Kidney epithelial cell (primary cell): ENCODE results near the gene SUPT4H1. TPM values are rescaled to one million over a fixed set of nuclear protein-coding genes. Genes with fewer than 3 reads are reported as not detected.

Source experiments
- DNase-seq: peaks from one replicate; pipeline ENCODE4 v3.0.0-alpha.2; 2010; ENCODE audit warnings: low read depth
- H3K27me3 ChIP-seq: 2 replicates; pipeline ENCODE4 v1.6.0; 2011; ENCODE audit warnings: low read length; ENCODE audit not compliant: control insufficient read depth, insufficient read depth
- H3K36me3 ChIP-seq: 2 replicates; pipeline ENCODE4 v1.5.1; 2011; ENCODE audit warnings: low read length; ENCODE audit not compliant: control insufficient read depth, insufficient read depth
- H3K4me3 ChIP-seq: 2 replicates; pipeline ENCODE4 v1.5.1; 2011; ENCODE audit warnings: low read depth, mild to moderate bottlenecking, control low read depth, low read length
- CTCF ChIP-seq: IDR thresholded peaks from 2 replicates; pipeline ENCODE4 v1.5.1; 2011; ENCODE audit warnings: mild to moderate bottlenecking, moderate library complexity, low read length, control low read depth, inconsistent platforms; ENCODE audit not compliant: insufficient read depth, poor library complexity, severe bottlenecking
- total RNA-seq: library from RNA; depleted of rRNA; stranded (reverse); fragments of >200 nt; gene quantifications from 2 replicates; pipeline ENCODE4 v1.2.3, GENCODE V29; 2015

The SUPT4H1 gene
- total RNA-seq, 1 donor from 2014 or later: 52.0 TPM

- H3K36me3 ChIP-seq: no peaks in the 10 kb centered on the region
- DNase-seq: no peak
- H3K27me3 ChIP-seq: no peaks in the 10 kb centered on the region
- no peak for TF ChIP-seq CTCF
- H3K4me3 ChIP-seq: no peak overlapping the region
These were observed 30.3 kb upstream of the SUPT4H1 start for GRCh38 chr17:58382108-58382871.

- Histone ChIP-seq H3K4me3 (no peak overlapping the region), H3K36me3 (no peaks in the 10 kb centered on the region), H3K27me3 (no peaks in the 10 kb centered on the region)
- DNase-seq: no peak
- no peak for TF ChIP-seq CTCF
These were observed 29.4 kb upstream of the SUPT4H1 start for GRCh38 chr17:58381124-58382035.

- no peak for DNase-seq
- no peaks in the 10 kb centered on the region for H3K36me3 ChIP-seq
- no peak for TF ChIP-seq CTCF
These were observed 28.5 kb upstream of the SUPT4H1 start for GRCh38 chr17:58380207-58381123.

GRCh38 chr17:58379511-58379824, 27.5 kb upstream of the SUPT4H1 start:
- H3K4me3 ChIP-seq: no peak overlapping the region
- H3K36me3 ChIP-seq: no peaks in the 10 kb centered on the region
- DNase-seq: no peak
- no peak for TF ChIP-seq CTCF
- H3K27me3 ChIP-seq: no peaks in the 10 kb centered on the region

More at GRCh38 chr17:58380207-58381123, 28.5 kb upstream of the SUPT4H1 start:
- Histone ChIP-seq H3K27me3 (no peaks in the 10 kb centered on the region), H3K4me3 (no peak overlapping the region)

- no peak for DNase-seq
- Histone ChIP-seq H3K27me3 (no peaks in the 10 kb centered on the region), H3K4me3 (no peak overlapping the region), H3K36me3 (no peaks in the 10 kb centered on the region)
- TF ChIP-seq CTCF: no peak
These were observed 26.9 kb upstream of the SUPT4H1 start for GRCh38 chr17:58378733-58379510.
